COLO668 (cell line): Measurements from ENCODE around the gene SLC35F1.

Source experiments
- DNase-seq: peaks from one replicate; lab custom pipeline; 2025; ENCODE audit not compliant: unreplicated experiment; lab: John Stamatoyannopoulos, UW

Gene SLC35F1

GRCh38 chr6:118344014-118344670 lies 437.1 kb downstream of the SLC35F1 start:
- no peak for DNase-seq

GRCh38 chr6:118350881-118351430 lies 443.9 kb downstream of the SLC35F1 start:
- no peak for DNase-seq

- no peak for DNase-seq
These were observed 446.5 kb downstream of the SLC35F1 start for GRCh38 chr6:118353564-118353963.

DNA sequence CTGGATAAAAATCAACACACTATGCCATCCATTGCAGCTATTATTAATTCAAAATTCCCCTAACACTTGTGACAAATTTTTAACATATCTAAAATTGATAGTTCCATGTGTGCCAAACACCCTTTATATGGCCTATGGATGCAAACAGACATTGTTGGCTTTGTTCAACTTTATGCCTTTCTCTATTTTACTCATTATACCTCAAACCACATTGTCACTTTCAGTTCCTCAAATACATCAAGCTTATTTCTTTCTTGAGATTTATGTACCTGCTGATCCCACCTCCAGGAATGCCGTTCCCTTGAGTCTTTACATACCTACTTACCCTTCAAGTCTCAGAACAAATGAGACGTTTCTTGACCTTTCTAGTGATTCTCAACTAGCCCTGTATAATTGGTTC lies 447.6 kb downstream of the SLC35F1 start:
- no peak for DNase-seq

DNA sequence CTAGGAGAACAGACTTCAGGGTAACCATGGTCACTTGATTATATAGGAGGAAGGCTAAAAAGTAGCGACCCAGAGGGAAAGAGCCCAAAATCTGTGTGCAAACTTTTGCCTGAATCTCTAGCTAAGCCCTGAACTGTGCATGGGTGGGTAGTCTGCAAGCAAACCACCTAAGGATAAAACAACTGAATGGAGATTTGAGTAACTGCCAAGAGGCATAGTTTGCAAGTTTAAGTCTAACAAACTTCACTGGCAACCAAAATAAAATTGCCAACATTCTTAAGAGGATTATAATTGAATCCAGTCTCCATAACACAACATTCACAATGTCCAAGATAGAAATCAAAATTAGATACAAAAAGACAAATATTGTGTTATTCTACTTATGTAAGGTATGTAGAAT lies 449.0 kb downstream of the SLC35F1 start:
- no peak for DNase-seq

DNA sequence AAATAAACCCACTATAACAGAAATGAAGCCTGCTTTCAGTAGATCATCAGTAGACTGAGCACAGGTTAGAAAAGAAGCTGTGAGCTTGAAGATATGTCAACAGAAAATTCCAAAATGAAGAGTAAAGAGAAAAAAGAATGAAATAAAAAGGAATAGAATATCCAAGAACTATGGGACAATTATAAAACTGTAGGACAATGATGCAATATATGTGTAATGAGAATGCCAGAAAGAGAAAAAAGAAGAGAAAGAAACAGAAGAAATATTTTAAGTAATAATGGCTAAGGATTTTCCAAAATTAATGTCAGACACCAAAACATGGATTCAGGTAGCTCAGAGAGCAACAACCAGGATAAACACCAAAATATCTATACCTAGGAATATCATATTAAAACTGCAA lies 449.6 kb downstream of the SLC35F1 start:
- no peak for DNase-seq
